Activated CD4-positive, alpha-beta T cell treated with anti-CD3 and anti-CD28 coated beads for 4 hours (primary cell): ENCODE measurements around the gene PRLH.
"Not testable (repeated sequence)": the region's sequence is repeated elsewhere in the genome, so short reads cannot be mapped to it uniquely, and the experiment has no call there.

ENCODE experiments used
- DNase-seq, 2 donors: peaks; one replicate each; pipeline ENCODE4 v3.0.0-alpha.2; 2020

PRLH gene

GRCh38 chr2:237602409-237602808 is 36.0 kb downstream of the PRLH start:
- no peak for DNase-seq

GRCh38 chr2:237603049-237603717 is 36.8 kb downstream of the PRLH start:
- DNase-seq: no peak

- peak; percentile 46 to 48 for DNase-seq
These were observed 37.5 kb downstream of the PRLH start for GRCh38 chr2:237603718-237604362.

- no peak for DNase-seq
These were observed 38.0 kb downstream of the PRLH start for GRCh38 chr2:237604391-237604790.

- no peak for DNase-seq
These were observed 38.6 kb downstream of the PRLH start for GRCh38 chr2:237604960-237605359.

DNA sequence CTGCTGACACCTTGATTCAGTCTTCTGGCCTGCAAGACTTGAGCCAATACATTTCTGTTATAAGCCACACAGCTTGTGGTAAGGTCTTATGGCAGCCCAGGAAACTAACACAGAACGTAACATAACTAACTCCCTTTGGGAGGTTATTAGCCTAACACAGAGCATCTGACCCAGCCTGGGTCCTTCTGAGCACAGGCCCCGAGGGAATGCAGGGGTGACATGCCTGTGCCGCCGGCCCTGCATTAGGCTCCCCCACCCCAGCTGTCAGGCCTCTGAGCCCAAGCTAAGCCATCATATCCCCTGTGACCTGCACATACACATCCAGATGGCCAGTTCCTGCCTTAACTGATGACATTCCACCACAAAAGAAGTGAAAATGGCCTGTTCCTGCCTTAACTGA is 40.1 kb downstream of the PRLH start:
- not testable (repeated sequence) for DNase-seq

- DNase-seq: no peak
These were observed 46.4 kb downstream of the PRLH start for GRCh38 chr2:237612527-237613357.

- no peak for DNase-seq
These were observed 47.3 kb downstream of the PRLH start for GRCh38 chr2:237613679-237614078.

GRCh38 chr2:237614151-237614720 is 47.9 kb downstream of the PRLH start:
- DNase-seq: no peak

DNA sequence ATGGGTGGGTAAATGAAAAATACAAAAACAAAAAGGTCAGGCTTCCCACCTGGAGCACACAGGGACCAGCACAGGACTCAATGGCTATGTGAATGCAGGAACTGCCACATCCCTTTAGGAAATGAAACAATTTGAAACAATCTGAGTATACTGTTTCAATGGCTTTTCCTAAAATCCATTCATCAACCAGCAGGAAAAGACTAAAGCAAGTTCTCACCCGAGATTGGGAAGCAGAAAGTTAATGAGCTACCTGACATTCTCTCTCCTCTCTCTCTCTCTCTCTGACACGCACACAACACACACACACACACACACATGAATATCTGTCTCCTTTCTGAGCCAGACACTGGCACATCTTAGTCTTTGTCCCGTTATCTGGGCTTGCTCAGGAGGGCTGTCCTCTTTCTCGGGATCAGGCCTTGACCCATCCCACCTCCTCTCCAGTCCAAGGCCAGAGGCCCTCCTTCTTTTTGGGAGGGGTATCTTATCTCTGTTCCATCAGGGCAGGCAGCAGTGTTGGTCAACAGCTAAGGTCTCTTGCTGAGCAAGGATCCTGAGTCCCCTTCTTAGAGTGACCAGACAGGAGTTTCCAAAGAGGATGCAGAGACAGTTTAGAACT is 49.4 kb downstream of the PRLH start:
- DNase-seq: no peak

- no peak for DNase-seq
These were observed 50.0 kb downstream of the PRLH start for GRCh38 chr2:237616373-237616733.
